Stimulated activated CD4-positive, alpha-beta T cell treated with anti-CD3 and anti-CD28 coated beads, Interleukin-12 subunit alpha, Interleukin-12 subunit beta, amount 100 ng/mL, for 48 hours (primary cell): ENCODE results near the gene MAGEA9.
"Not testable (repeated sequence)": the region's sequence is repeated elsewhere in the genome, so short reads cannot be mapped to it uniquely, and the experiment has no call there.

ENCODE experiments used
- DNase-seq, 3 donors: peaks; one replicate each; pipeline ENCODE4 v3.0.0-alpha.2; 2020; ENCODE audit warnings: low read depth in 2 of 3, low spot score in 1 of 3

Gene MAGEA9

DNA sequence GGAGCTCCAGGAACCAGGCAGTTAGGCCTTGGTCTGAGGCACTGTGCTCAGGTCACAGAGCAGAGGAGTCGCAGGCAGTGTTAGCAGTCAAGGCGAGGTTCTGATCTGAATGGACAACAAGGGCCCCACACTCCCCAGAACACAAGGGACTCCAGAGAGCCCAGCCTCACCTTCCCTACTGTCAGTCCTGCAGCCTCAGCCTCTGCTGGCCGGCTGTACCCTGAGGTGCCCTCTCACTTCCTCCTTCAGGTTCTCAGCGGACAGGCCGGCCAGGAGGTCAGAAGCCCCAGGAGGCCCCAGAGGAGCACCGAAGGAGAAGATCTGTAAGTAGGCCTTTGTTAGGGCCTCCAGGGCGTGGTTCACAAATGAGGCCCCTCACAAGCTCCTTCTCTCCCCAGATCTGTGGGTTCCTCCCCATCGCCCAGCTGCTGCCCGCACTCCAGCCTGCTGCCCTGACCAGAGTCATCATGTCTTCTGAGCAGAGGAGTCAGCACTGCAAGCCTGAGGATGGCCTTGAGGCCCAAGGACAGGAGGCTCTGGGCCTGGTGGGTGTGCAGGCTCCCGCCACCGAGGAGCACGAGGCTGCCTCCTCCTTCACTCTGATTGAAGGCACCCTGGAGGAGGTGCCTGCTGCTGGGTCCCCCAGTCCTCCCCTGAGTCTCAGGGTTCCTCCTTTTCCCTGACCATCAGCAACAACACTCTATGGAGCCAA is 26.2 kb downstream of the MAGEA9 start:
- DNase-seq: no peak

DNA sequence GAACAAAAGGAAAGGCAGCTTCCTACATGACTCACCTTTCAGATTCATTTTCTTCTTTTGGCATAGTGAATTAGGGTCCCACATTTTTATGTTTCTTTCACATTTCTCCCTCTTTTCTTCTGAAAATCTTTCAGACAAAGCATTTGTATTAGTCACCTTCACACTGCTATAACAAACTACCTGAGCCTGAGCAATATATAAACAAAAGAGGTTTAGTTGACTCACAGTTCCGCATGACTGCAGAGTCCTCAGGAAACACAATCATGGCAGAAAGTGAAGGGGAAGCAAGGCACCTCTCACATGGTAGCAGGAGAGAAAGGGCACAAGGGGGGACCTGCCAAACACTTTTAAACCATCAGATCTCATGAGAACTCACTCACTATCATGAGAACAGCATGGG is 36.9 kb downstream of the MAGEA9 start:
- no peak for DNase-seq

DNA sequence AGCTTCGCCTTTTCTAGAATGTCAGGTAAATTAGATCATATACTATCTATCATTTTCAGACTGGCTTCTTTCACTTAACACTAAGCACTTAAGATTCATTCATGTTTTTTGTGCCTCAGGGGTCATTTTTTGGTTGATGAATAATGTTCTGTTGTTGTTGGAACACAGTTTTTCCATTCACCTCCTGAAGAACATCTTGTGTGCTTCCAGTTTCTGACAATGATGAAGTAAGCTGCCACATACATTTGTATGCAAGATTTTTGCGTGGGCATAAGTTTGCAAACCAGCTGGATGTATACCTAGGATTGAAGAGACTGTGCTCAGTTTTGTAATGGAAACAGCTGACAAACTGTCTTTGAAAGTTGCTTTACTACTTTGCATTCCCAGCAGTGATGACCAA is 37.6 kb downstream of the MAGEA9 start:
- DNase-seq: no peak

DNA sequence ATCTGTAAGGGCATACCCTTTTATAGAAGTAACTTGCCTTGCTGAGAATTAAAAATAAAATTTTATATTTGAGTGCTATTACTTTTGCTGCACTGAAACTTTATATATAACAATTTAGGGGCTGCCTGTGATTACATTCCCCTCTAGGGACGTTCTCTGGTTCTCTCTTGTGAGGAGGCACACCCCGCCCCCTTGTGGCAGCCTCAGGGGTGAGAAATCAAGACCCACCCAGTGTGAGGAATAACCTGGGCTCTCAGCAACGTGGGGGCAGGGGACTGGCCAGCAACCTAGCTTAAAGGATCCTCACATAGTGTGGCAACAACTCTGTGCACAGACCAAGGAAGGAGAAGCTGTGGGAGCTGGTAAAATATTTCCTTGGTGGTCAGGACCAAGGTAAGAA is 43.7 kb downstream of the MAGEA9 start:
- peak in 2 of 3 donors; percentile 35 to 45 for DNase-seq

DNA sequence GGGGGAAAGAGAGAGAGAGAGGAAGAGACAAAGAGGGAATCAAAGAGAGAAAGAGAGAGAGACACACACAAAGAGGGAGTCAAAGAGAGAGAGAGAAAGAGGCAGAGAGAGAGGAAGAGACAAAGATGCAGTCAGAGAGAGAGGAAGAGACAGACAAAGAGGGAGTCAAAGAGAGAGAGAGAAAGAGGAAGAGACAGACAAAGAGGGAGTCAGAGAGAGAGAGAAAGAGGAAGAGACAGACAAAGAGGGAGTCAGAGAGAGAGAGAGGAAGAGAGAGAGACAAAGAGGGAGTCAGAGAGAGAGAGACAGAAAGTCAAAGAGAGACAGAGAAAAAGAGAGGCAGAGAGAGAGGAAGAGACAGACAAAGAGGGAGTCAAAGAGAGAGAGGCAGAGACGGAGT is 45.5 kb downstream of the MAGEA9 start:
- no peak for DNase-seq

DNA sequence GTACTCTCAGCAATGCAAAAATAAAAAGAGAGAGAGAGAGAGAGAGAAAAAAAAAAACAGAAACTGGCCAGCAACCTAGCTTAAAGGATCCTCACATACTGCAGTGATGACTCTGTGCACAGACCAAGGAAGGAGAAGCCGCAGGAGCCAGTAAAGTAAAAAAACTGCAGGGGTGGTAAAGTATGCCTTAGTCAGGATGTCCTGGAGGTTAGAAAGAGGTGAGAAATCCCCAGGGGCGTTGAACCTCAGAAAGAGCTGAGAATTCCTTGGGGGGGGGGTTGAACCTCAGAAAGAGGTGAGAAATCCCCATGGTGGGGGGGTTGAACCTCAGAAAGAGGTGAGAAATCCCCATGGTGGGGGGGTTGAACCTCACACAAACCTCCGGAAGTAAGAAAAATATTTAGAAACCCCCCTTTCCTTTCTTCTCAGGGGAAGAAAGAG is 48.0 kb downstream of the MAGEA9 start:
- DNase-seq: peak in 1 of 3 donors; percentile 25

DNA sequence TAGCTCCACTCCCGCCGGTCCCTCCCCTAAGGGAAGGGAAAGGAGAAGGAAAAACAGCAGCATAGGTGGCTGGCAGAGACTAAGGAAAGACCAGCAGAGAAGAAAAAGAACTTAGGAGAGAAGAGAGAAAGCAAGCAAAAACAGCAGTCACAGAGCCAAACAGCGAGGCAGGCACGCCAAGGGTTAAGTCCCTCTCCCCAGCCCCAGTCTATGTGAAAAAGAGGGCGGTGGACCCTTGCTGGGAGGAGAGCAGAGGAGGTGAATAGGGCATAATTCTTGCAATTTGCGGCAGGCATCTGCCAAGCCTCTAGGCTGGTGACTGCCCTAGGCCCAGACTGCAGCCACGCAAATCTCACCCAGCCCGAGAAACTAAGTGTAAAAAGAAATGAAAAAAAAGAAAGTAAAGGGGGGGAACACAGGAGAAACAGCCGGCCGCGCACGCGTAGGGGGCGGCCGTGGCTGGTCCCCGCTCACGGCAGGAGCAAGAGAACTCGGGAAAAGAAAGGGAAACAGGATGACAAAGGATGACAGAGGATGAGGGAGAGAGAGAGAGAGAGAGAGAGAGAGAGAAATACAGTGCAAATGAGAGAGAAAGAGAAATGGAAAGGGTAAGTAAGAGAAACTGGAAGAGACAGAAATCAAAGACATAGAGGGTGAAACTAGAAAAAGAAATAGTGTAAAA is 48.6 kb downstream of the MAGEA9 start:
- DNase-seq: peak in 1 of 3 donors; percentile 1

DNA sequence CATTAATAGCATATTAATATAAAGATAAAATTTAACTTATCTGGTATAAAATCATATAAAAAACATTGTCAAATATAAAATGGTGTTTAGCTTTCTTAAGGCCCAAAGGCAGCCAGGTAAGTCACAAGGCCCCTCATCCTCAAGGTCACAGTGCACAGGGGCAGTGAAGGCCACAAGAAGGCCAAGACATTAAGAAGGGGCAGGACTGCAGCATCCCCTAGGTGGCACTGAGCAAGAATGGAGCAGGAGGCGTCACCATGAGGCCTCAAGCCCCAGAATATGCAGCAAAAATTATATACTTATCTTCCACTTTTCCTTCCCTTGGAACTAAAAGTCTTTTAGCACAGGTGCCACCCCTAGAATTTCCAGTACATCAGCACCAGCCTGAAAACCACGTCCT is 49.7 kb downstream of the MAGEA9 start:
- no peak for DNase-seq

DNA sequence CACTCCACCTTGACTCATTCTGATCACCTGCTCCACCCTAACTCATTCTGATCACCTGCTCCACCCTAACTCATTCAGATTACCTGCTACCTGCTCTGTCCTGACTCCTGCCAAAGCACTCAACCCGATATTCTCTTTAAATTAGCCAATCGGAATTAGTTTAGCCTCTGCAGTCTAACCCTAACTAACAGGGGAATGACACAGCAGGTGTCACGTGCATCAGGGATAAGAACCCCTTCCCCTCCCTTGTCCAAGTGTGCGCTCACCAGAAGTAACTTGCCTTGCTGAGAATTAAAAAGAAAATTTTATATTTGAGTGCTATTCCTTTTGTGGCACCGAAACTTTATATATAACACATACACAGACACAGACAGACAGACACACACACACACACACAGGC is 55.0 kb downstream of the MAGEA9 start:
- DNase-seq: not testable (repeated sequence)

DNA sequence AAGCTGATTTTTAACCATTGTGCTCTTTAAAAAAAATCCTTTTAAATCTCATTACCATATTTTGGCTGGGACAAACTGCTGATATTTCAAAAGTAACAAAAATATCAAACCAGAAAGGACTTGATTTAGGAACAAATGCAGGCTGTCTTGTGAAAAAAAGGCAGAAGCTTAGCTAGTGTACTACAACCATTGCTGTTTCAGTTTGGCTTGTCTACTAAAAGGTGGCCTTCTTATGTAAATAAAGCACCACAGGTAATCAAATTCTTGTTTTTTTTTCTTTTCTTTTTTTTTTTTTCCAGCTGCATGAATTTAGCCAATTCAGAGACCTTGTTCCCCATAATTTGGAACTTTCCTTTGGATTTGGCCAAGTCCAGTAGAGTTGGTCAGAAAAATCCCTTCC is 55.4 kb downstream of the MAGEA9 start:
- no peak for DNase-seq
